ENCODE data around the gene MLLT1.

The MLLT1 gene

DNA sequence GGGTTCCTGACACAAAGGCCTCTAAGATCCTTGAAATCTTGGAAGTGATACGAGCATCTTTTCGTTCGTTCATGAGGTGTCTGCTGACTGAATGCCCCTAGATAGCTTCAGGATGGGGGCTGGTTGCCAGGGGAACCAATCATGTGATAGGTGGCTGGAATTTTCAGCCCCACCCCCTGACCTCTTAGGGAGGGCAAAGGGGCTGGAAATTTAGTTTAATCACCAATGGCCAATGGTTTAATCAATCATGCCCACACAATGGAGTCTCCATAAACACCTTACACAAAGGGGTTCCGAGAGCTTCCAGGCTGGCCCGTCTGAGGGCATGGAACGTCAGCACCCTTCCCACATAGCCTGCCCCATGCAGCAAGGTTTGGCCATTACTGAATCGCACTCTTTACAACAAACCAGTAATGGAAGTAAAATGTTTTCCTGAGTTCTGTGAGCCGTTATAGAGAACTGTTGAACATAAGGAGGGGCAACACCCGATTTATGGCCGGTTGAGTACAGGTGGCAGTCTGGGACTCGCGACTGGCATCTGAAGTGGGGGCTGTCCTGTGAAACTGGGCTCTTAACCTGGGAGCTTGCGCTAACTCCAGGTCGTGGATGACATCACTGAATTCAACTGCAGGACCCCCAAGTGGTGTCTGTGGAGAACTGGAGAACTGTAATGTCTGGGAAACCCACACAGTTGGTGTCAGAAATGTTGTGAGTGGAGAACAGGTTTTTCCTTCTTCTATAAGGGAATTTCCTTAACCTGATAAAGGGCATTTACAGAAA is 25.6 kb downstream of the MLLT1 start:
- DNase-seq: no peak

DNA sequence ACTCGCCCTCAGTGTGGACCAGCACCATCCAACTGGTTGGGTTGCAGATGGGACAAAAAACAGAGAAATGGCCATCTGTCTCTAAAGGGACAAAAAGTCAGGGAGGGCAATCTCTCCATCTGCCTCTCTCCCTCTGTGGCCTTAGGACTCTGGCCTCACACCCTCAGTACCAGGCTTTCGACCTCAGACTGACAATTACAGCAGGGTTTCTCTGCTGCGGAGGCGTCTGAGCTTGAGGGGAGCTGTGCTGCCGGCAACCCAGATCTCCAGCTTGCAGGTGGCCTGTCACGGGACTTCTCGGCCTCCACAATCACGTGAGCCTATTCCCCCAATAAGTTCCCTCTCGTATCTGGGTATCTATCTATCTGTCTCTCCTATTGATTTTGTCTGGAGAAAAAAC is 27.7 kb downstream of the MLLT1 start:
- DNase-seq: no peak

DNA sequence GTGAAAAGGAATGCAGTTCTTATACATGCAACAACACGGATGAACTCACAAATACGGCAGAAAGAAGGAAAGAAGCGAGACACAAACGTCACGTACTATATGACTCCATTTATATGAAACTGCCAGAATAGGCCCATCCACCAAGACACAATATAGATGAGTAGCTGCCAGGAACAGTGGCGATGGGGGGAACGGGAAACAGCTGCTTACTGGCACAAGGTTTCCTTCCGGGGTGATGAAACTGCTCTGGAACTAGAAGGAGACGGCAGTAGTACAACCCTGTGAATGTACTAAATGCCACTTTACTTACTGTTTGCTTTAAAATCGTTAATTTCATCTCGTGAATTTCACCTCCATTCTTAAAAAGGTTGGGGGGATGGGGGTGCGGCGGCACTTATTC is 28.9 kb downstream of the MLLT1 start:
- DNase-seq: no peak

DNA sequence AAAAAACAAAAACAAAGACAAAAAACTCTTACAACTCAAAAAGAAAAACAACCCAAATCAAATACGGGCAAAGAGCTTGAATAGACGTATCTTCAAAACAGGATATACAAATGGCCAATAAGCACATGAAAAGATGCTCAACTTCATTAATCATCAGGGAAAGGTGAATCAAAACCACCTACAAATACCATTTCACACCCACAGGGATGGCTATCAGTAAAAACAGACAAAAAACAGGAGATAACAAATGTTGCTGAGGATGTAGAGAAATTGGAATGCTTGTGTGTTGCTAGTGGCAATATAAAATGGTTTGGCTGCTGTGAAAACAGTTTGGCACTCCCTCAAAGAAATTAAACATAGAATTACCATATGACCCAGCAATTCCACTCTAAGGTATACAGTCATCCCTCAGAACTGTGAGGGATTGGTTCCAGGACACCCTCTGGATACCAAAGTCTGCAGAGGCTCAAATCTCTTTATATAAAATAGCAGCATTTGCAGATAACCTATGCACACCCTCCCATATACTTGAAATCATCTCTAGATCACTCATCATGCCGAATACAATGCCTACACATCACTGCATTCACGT is 29.7 kb downstream of the MLLT1 start:
- DNase-seq: no peak

DNA sequence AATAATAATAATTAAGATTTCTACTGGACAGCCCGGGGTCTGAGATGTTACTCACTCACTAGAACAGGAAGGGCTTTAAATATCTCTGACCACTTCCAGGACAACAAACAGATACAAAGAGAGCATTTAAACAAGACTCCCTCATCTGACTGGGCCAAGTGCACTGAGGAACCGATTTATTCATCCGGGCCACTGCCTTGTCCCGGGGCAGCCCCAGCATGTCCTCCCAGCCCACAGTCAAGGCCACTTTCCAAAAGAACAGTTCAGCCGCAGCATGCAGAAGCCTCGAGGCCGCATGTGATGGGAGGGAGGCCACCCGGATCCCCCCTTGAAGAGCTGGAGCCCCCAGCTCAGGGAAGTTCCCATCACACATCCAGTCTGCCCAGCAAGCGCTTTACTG is 30.5 kb downstream of the MLLT1 start:
- DNase-seq: no peak

GRCh38 chr19:6248844-6249243 is 30.9 kb downstream of the MLLT1 start:
- DNase-seq: no peak

DNA sequence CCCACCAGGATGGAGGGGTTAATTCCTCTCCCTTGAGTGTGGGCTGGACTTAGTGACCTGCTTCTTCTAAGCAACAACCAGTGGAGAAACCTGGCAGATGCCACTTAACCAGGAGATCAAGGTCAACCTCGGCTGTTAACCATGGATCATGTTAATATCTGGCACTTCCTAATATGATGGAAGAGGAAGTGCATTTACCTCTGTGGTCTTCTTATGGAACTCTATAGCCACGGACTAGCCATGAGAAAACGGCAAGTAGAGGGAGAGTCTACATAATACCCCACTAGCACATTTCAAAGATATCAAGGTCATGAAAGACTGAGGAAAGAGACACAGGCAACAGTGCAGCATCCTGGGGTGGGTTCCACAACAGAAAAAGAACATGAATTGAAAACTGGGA is 31.4 kb downstream of the MLLT1 start:
- DNase-seq: no peak

- no peak for DNase-seq
These were observed 32.8 kb downstream of the MLLT1 start for GRCh38 chr19:6247007-6247288.

- DNase-seq: no peak
These were observed 33.4 kb downstream of the MLLT1 start for GRCh38 chr19:6246174-6247006.

- DNase-seq: no peak
These were observed 37.1 kb downstream of the MLLT1 start for GRCh38 chr19:6242677-6243076.

DNA sequence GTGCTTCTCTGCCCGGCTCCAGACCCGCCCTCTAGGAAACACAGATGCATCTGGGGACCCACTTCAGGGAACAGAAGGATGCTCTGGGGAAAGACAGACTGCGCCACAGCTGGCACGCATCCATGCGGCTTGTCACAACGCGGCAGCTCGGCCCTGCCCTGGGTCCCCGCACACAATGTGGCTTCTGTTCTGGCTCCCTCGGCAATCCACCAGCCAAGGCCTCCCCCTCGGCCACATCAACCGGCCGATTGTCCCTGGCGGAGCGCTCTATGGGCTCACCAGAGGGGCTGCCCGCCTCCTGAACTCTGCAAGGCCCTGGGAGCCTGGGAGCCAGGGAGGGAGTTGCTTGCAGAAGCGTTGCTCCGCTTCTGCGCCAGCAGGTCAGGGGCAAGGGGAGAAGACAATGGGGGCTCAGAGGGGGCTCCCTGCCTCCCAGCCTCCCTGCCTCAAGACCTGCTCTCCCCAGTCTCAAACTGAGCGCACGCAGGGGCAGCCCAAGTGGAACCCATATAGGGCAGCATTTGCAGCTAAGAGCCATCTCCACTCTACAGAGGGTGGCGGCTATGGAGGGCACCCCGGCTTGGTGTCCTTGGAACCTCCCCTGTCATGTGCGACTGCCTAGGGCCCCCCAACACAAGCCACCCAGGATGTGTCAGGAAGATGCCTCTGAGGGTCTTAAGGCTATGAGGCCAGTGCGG is 37.9 kb downstream of the MLLT1 start:
- no peak for DNase-seq

- DNase-seq: no peak
These were observed 38.7 kb downstream of the MLLT1 start for GRCh38 chr19:6241056-6241455.

GRCh38 chr19:6239871-6240676 is 39.7 kb downstream of the MLLT1 start:
- no peak for DNase-seq

DNA sequence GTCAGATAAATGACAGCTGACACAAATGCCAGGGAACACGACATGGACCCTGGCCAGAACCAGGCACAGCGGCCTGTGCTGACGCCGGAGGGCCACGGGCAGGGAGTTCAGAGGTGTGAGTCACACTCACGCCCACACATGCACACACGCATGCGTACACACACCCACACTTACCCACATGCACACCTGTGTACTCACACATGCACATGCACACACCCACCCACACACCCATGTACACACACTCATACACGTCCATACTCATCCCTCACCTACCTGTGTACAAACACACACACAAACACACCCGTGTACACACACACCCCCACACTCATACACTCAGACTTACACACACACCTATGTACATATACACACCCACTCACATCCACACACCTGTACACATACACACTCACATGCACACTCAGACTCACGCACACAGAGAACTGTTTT is 40.4 kb downstream of the MLLT1 start:
- DNase-seq: no peak

DNA sequence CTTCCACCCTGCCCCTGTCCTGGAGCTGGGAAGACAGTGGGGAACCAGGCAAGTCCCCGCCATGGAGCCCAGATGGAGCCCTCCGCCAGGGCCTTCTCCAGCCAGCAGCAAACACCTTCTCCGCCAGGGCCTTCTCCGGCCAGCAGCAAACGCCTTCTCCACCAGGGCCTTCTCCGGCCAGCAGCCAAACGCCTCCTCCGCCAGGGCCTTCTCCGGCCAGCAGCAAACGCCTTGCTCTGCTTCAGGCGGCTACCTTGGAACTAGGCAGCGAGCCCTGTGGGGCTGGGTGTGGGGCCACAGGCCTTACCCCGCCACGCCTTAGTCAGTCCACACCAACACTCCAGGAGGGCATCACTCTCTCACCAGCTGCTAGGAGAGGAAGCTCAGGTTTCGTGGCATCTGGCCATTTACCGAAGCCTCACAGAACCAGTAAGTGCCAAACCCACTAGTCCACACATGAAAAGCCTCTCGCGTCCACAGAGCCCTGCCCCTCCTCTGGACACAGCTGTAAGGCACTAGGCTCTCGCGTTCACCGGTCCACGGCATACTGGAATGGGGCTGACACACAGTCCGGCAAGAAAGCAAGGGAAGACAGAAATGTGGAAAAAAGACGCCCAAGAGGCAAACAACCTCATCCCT is 41.0 kb downstream of the MLLT1 start:
- no peak for DNase-seq

DNA sequence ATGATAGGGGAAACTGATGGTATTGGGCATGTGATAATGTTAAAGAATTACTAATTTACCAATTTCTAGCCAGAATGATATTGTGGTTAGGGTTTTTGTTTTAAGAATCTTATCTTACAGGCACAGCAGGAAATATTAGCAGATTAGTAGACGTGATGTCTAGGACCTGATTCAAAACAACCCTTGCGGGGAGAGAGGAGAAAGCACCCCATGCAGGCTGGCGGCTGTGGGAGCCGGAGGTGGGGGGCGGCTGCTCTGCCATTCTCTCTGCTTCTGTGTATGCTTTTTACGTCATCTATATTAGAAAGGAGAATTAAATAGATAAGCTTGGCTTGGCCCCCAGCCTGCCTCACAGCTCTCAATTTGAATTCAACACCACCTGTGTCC is 41.5 kb downstream of the MLLT1 start:
- DNase-seq: peak; percentile 13

DNA sequence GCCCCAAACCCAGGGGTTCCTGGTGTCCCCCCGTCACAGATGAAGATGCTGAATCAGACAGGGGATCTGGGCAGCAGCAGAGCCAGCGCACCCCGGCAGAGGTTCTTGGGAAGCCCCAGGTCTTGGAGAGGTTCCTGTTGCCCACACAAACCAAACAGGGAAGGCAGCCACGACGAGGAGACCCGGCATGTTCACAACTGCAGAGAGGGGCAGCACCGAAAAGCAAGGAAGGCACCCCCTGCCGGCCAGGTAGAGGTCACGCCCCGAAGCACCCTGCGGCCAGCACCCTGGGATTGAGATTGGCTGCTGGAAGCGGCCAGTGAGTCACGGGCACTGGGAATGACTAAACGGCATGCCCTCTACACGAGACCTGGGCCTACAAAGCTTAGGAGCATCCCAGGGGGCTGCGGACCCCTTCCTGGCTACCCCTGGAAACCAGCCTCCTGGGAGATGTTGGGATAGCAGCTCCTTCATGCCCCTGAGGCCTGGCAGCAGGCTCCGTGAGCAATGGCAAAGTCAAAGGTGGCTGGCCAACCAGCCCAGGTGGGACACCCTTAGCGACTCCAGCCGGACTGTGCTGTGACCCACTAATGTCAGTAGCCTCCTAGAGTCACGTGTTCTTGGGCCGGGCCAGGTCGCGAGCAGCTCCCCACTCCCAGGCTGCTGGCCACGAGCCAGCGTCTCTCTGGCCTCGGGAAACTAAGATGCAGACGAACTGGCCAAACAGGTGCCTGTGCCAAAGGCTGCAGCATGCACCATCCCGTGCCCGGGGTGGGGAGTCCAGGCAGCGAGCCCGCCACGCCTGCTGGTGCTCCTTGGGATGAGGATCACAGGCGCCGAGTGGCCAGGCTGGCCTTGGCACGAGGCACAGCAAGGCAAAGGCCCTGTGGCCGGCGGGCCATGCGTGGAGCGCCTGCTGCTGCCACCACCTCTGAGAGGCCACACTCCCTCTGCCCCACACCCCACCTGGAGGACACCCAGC is 43.2 kb downstream of the MLLT1 start:
- no peak for DNase-seq

GRCh38 chr19:6235031-6235951 is 44.5 kb downstream of the MLLT1 start:
- no peak for DNase-seq

- DNase-seq: no peak
These were observed 45.2 kb downstream of the MLLT1 start for GRCh38 chr19:6234527-6234926.

All from activated CD4-positive, alpha-beta T cell treated with anti-CD3 and anti-CD28 coated beads, Interleukin-2, amount 50 U/mL, for 1 hour (primary cell).